Measurements from ENCODE around the gene NUDT5.
"Not testable (repeated sequence)": the region's sequence is repeated elsewhere in the genome, so short reads cannot be mapped to it uniquely, and the experiment has no call there.

The NUDT5 gene

DNA sequence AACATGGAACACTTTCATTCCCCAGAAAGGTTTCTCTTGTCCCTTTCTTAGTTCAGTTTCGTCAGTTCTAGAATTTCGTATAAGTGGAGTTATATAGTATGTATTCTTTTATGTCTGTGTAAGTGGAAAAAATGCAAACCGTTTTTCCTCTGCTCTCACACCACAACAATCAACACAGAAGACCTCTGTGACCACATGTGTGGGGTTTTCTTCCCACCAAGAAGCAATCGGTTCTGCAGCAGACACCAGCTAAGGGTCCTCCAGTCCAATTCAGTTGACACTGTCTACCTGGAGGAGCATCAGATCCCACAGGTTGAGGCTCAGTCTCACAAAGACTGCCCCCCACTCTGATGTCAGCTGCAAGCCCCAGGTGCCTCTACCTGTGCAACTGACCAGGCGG lies 6.5 kb upstream of the NUDT5 start:
- DNase-seq, result no peak

DNA sequence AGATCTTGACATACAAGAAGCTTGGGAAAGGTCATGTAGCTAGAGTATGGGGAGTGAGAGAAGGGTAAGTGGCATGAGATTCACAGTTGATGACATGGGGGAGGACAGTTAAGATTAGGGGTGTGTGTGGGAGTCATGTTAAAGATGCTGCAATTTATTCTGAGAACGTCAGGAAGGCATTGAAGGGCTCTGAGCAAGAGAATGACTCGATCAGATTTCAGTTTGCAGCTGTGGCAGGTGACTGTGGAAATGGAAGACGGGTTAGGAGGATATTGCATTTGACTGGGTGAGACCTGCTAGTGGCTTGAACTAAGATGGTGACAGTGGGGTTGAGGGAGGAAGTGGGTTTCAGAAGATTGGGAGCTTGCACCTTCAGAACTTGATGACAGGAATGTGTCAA lies 5.9 kb upstream of the NUDT5 start:
- DNase-seq, result no peak

DNA sequence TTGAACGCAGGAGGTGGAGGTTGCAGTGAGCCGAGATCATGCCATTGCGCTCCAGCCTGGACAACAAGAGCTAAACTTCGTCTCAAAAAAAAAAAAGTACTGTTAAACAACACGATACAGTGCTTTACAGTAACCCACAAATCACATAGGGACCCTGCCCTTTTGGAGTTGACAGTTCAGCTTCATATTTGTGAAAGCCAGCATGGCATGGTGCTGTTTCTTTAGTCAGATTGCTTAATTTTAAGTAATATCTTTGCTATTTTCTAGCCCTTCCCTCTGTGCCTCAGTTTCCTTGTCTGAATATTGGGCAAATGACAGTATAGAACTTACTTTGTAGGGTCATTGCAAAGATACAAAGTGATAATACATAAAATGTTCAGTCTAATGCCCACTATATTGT lies 5.2 kb upstream of the NUDT5 start:
- DNase-seq, result no peak

DNA sequence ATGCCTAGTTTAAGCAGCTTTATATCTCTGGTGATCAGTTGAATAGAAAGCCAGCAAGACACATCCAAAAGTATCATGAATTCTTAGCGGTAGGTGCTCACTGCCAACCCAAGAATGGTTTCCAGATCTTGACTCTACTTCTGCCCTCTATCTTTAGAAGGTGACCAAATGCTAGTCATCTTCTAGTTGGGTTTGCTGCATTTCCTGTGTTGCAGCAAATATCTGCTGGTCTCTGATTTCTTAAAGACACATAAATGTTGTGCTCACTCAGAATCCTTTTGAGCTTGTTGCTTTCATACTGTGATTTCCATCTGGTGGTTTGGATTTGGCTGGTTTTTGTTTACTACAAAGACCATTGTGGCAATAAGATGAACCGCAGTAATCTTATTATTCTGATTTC lies 2.5 kb upstream of the NUDT5 start:
- DNase-seq, result no peak

DNA sequence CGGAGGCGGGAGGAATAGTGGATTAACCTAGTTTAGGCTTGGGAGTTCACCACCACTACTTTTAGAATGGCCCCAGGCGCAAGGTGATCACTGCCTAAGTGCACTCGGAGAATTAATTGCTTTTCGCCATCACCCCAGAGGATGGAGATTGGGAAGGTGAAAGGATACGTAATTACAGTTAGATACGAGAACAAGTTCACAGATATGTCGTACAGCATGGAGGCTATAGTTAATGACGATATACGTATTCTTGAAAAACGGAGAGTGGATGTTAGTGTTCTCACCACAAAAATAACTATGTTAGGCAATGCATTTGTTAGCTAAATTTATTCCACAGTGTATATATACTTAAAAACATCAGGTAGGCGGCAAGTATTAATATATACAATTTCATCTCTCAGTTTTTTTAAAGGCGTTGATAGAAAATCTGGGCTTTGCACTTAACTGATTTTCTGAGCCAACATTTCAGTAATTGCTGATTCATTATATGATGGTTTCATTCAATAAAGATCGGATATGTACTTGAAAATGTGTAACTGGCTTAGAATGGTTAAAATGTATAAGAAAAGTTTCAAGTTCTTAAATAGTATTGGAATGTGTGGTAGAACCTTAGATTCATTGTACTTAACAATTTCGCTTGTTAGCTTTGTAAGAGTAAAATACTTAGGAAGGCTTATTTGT lies 980 bp upstream of the NUDT5 start:
- DNase-seq, result no peak

DNA sequence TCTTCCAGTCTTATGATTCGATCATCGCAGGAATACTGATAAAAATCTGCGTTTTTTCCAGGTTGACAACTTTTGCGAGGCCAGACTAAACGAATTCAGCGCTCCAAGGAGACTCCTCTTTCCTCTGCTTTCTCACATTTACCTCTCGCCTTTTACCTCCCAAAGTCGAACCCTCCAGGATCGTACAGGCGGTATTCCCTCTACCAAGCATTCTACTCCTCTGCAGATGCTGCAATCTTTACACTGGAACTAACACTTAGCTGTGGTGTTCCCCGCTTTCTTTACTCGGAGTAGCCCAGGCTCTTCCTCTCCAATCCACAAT lies 449 bp downstream of the NUDT5 start:
- no peak for DNase-seq

DNA sequence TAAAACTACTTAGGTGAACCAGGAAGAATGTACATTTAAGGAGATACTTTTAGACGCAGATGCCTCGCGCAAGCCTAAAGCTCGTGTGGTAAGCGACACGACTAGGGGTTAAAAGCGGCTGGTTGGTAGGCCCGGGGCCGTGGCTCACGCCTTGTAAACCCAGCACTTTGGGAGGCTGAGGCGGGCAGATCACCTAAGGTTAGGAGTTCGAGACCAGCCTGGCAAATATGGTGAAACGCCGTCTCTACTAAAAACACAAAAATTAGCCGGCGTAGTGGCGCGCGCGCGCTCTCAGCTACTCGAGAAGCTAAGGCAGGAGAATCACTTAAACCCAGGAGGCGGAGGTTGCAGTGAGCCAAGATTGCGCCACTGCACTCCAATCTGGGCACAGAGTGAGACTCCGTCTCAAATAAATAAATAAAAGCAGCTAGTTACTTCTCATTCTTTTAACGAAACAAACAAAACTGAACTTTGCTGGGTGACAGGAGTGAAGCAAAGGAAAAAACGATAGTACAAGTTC lies 879 bp downstream of the NUDT5 start:
- peak; percentile 49 for DNase-seq

DNA sequence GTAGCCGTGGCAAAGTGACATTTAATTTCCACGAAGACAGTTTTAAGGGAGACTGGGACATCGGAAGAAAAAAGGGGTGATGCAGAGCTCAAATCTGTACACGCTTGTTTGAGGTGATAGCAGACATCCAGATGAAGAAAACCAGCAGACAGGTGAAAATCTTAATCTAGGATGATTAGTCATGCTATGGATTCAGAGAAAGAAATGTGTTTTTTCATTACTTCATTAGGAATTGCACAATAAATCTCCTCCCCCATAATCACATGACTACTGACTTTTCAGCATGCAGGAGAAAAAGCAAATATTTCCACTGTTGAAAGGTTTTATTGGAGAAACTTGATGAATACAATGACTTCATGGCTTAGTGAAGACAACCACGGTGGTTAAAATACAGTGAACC lies 2.5 kb downstream of the NUDT5 start:
- DNase-seq, result no peak

DNA sequence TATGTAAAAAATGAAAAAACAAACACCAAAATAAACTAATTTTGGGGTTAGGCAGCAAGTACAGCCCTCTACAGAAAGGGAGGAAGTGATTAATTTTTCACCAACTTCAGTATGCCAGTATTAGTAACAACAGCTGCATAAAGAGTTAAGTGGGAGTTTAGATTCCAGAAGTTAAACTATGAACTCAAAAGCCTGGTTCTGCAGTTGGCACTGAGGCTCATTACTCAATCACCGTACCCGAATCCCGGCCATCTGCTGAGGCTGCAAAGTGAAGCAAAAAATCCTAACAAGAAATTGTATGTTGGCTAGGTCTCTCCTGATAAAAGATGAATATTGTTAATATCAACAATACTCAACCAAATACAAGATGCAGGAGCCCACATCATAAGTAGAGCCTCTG lies 4.0 kb downstream of the NUDT5 start:
- DNase-seq, result no peak

DNA sequence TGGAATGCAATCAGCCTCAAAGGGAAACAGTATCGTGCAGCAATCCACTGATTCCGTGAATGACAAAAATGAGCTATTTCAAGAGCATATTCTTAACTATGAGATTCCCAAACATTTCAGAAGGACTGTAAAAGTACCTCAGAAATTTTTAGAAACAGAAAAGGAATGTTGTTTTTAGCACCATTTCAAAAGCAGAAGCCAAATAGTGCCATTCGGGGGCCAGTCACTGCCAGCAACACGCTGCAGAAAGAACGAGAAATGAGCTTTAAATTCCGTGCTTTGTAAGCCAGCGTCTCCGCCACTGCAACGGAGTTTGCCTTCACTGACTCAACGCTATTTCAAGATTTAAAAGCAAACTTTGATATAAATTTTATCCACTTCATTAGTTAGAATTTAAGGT lies 6.3 kb downstream of the NUDT5 start:
- no peak for DNase-seq

DNA sequence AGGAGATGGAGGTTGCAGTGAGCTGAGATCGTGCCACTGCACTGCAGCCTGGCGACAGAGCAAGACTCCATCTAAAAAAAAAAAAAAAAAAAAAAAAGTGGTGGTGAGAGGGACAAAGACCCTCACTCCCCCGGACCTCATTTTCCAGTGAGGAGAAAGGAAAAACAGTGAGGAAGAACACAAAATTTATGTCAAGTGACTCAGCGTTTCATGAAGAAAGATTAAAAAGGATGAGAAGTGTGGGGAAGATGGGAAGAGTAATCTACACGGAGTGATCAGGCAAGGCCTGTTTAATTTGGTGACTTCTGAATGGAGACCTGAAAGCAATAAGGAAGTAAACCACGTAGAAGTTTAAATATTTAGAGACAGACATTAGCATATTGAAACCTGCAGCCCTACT lies 7.0 kb downstream of the NUDT5 start:
- DNase-seq, result no peak

DNA sequence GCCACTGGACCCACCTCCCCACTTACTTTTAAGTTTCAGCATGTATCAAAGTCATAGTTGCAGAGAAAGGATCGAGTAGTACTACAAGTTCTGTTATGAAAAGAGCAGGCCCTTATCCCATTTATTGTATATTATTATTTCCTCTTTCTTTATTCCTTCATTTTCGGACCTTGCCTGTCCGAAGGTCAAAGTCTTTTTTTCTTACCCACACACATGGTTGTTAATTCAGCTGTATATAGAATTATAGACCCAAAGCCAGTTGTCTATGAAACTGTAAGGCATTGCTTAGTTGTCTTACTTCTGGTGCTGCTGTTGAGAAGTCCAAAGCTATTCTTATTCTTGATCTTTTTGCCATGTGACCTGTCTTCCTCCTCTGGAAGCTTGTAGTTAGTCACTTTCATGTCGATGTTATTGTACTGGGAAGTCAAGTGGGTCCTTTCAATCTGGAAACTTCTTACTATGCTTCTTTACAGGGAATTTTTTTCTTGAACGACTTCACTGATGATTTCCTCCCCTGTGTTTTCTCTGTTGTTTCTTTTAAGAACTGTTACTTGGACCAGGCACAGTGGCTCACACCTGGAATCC lies 8.3 kb downstream of the NUDT5 start:
- DNase-seq, result no peak

DNA sequence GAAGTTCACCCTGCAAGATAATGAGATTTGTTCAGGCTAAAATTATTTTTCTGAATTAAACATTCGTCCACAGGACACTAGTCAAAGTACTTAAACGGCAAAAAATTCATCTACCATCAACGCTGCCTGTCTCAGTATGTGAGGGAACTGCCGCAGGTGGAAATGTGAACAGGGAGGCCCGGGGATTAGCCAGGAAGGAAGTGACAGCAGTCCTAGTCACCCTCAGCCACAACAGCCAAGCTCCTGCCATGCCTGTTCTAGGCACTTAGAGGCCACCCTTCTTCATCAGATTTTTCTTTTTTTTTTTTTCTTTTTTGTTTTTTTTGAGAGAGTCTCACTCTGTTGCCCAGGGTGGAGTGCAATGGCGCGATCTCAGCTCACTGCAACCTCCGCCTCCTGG lies 9.4 kb downstream of the NUDT5 start:
- no peak for DNase-seq

DNA sequence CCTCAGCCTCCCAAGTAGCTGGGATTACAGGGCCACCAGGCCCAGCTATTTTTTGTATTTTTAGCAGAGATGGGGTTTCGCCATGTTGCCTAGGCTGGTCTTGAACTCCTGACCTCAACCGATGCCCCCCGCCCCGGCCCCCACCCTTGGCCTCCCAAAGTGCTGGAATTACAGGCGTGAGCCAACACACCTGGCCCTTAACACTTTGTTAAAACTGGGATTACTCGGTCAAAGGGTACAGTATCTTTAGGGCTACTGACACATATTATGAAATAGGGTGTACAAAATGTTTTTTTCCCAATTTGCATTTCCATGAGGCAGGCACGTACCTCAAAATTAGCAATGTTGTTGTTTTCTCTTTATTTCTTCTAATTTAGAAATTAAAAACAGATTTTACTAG lies 11.5 kb downstream of the NUDT5 start:
- no peak for DNase-seq

DNA sequence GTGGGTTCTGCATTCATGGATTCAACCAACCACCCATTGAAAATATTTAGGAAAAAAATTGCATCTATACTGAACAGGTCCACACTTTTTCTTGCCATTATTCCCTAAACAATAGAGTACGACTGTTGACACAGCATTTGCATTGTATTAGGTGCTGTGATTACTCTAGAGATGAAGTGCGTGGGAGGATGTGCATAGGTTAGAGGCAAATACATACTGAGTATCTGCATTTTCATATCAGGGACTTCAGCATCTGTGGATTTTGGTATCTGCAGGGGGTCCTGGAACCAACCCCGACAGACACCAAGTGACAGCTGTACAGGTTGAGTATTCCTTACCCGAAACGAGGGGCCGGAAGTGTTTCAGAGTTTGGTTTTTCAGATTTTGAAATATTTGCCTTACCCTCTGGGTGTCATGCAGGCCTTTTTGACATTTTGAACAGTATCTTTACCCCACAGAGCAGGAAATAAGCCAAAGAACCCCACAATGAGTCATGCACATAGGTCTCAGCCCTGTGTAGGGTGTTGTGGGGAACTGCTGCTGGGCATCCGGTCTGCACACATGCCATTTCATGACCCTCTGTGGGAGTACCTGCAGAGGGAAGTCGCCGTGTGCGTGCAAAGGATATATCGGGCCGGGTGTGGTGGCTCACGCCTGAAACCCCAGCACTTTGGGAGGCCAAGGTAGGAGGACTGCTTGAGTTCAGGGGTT lies 14.5 kb downstream of the NUDT5 start:
- no peak for DNase-seq

DNA sequence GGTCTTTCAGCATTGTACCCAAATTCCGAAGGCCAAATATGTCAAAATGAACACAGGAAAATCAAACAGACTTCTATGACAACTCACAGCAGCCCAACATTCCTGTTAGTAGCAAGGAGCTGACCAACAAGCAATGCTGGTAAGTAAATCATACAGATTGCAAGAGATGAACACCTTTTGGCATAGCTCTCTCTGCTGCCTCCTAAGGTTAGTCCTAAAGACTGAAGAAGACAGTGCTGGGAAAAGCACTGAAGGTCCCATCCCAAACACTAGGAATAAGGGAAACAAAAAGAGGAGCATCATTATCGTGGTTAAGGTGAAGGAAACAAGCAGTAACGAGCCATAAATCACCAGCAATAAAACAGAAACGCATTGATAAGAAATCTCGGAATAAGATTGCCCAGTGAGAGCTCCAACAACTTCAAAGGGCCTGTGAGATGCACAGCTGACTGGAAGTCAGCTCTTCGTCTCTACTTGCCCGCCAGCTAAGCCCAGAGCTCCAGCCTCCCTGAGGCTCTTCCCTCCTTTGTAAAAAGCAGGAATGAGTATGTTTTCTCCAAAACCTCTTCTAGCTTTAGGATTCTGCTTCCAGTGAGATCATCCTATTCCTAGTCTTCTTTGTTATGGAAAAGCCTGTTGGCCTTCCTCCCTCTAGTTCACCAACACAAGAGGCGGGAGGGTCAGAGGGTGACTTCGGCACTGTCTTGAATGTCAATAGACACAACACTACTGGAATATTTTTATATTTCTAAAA lies 15.3 kb downstream of the NUDT5 start:
- no peak for DNase-seq

DNA sequence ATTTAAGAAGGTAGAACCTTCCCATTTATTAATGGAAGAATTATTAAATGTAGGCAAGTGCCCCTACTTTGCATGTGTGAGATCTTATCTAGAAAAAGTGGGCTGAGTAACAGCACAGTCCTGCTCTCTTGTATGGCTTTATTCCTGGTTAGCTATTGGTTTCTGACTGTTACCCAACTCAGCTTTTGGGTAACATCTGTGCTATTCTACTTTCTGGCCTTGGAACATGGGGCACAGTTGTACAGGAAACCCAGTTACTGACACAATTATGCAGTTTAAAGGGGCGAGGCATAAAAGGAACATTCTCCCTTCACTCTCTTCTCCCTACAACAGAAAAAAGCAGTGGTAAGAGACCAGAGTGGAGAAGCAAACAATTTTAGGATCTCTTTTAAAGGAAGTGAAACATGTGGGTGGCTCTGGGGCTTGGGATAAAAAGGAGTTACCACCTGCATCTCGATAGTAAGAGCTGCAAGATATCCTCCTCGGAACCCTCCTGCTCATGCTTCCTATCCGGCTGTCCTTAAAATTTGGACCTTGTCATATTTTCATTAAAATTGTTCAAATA lies 16.0 kb downstream of the NUDT5 start:
- no peak for DNase-seq

DNA sequence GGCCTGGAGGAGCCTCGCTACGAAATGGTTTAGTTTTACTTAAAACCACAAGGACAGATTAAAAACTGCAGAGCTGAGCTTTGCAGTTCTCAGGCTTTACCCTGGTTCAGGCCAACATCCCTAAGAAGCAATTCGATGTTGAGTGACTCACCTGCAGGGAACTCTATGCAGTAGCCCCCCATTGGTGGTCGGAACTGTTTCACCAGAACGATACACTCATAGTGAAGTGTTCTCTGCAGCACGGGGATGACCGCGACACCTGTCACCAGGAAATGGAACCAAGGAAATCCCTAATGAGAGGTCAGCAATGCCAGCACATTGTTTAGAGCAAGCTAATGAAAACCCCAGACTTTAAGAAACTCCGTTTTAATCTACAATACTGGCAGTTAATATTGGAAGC lies 18.0 kb downstream of the NUDT5 start:
- DNase-seq, result no peak

DNA sequence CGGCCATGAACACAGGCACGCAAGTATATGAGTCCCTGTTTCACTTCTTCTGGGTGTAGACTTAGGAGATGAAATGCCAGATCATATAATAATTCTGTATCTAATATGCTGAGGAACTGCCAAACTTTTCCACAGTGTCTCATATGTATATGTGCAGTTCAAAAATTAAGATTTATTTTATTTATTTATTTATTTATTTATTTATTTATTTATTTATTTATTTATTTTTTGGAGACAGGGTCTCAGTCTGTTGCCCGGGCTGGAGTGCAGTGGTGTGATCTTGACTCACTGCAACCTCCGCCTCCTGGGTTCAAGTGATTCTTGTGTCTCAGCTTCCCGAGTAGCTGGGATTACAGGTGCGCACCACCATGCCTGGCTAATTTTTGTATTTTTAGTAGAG lies 24.2 kb downstream of the NUDT5 start:
- DNase-seq, result not testable (repeated sequence)

DNA sequence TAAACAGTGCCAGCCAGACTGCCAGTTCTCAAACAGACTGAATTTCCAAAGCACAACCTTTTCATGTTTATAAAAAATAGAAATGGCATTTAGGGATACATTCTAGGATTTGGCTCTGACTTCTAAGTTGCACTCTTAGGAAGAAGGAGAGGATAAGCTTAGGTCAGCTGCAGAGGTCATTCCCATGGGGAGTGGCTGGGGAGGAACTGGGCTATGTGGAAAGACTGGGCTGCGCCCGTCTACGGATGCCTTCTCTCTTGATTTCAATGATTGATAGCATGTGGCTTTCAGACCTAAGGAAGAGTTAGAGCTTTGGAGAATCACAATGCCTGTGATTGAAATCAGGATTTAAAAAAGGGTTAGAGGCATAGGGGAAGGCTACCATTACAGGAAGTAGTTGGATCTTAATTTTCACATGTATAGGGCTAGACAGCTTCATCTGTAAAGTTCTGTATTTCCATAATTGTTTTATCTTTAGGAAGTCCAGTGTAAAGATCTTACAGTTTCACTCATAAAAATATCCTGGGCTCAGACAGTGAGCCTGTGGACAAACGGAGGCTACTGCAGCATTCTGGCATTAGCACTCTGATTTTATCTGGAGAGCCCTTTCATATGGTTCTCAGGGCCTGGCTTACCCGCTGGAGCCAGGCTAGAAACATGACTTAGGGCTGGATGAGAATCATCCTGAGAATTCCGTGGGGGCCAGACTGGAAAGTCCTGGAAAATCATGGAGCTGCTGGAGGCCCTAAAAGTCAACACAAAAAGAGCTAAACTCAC lies 29.5 kb downstream of the NUDT5 start:
- DNase-seq, result no peak

DNA sequence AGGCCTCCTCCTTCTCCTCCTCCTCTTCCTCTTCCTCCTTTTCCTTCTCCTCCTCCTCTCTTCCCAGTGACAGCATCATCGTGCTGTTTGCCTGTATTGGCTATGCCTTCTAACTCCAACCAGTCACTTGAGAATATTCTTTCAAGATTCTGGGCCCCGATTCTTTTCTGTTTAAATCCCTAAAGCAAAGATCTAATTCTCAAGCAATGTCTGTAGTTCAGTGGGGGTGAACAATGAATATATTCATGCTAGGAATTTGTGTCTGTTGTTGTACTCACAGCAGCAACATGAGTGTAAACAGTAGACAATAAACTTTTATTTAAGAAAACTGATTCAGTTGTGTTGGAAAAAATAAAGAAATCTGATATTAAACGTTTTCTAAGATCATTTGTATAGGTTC lies 30.7 kb downstream of the NUDT5 start:
- DNase-seq, result no peak

DNA sequence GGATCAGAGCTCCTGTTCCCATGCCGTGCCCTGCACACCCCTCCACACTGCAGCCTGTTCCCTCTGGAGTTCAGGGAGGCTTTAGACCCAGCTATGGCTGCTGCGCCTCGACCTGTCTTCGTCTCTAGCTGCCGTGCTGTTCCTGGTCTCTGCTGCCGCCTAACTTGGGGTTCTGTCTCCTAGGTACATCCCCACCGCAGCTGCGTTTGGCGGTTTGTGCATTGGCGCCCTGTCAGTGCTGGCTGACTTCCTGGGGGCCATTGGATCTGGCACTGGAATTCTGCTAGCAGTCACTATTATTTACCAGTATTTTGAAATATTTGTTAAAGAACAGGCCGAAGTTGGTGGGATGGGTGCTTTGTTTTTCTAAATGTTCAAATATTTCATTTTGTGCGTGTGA lies 31.6 kb downstream of the NUDT5 start:
- no peak for DNase-seq

DNA sequence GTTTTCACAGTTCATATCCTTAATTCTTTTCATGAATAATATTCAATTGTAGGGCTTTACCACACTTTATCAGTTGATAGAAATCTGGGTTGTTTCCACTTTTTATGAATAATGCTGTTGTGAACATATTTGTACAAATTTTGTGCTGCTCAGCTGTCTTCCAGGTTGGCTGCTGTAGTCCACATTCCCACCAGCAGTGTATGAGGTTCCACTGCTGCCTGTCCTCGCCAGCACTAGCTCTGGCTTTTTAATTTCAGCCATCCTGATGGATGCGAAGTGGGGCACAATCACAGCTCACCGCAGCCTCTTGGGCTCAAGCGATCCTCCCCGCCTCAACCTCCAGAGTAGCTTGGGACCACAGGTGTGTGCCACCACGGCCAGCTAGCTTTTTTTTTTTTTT lies 32.8 kb downstream of the NUDT5 start:
- DNase-seq, result no peak
